ENCODE results near the gene DCUN1D4.

Gene DCUN1D4

DNA sequence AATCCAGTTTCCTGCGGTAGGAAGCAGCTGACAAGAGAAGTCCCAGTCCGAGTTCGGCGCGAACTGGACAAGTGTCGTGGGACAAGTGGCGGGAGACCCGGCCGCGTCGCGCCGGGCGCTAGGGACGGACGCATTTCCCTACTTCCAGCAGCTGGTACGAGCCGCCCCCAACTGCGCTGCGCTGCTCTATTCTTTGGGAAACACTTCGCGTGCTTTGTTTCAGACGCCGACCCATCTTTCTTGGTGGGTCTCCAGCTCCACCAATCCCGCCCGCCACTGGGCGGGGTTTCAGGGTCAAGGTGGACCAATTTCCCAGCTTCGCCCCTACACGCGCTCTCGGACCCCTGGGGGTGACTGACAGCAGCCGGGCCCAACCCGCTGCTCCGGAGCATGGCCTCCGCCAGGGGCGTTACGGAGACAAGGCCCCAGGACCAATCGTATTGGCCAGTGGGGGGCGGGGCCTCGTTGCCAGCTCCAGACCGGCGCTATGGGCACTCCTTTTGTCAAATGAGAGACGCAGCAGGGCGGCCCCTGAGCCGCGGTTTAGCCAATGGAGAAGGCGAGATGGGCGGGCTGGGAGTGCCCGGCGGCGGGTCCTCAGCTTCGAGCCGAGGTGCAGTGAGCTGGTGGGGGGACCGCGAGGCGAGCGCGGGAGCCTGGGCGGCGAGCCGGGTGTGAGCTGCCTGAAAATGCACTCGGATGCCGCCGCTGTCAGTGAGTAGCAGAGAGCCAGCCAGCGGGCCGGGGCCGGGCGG is at the start of gene DCUN1D4:
DCUN1D4 (plus strand) TSS at position 600 of the 755 bp plus-strand sequence; CDS start at position 690, 90 bp downstream.
- peak; percentile 98 for DNase-seq

- no peak for DNase-seq
Observed at GRCh38 chr4:51820443-51821234, 22.3 kb upstream of the DCUN1D4 start.

GRCh38 chr4:51825341-51825740 is 17.6 kb upstream of the DCUN1D4 start:
- DNase-seq = no peak

DNA sequence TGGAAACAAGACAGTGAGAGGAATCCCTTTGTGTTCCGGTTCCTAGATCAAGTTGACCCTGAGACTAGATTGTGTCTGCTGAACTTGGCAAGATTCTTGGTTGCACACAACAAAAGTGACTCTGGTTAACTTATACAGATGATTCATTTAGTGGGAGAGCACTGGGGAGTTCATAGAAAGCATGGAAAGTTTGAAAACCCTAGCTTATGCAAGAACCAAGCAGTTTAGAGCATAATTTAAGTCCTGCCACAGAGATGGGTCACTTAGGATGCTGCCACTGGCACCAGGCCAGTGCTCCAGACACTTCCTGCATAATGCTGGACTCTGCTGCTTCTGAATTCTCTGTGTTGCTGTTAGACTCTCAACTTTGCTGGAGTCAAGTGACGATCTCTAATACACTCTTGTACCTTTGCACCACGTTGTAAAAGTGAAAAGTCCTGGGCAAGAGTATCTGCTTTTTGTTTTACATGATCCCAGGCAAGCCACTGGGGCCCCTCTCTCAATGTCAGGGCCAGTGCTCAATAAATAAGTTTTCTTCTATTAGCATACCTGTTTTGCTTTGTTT is 12.7 kb upstream of the DCUN1D4 start:
- no peak for DNase-seq

GRCh38 chr4:51831133-51831532 is 11.8 kb upstream of the DCUN1D4 start:
- DNase-seq = peak; percentile 64

DNA sequence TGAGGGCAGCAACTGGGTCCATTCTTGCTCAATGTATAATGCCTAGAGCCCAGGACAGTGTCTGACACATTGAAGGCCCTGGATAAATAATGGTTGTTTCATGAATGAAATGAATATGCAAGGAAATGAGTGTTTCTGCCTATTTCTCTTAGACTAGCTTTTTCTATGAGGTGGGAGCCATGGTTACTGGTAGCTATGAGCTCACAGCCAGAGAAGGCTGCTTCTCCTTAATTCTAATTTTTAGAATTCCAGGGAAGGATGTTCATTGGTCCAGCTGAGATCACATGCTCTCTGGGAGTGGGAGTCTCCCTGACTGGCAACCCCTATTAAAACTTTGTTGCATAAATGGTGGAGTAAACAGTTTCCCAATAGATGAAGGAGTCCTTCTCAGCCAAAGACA is 9.7 kb upstream of the DCUN1D4 start:
- no peak for DNase-seq

GRCh38 chr4:51835079-51835478 is 7.9 kb upstream of the DCUN1D4 start:
- no peak for DNase-seq

- no peak for DNase-seq
Observed at GRCh38 chr4:51835855-51836254, 7.1 kb upstream of the DCUN1D4 start.

GRCh38 chr4:51836549-51836948 is 6.4 kb upstream of the DCUN1D4 start:
- DNase-seq = no peak

- DNase-seq = no peak
Observed at GRCh38 chr4:51840781-51841180, 2.2 kb upstream of the DCUN1D4 start.

- DNase-seq = peak; percentile 9
Observed at GRCh38 chr4:51842167-51842553, 793 bp upstream of the DCUN1D4 start.

DNA sequence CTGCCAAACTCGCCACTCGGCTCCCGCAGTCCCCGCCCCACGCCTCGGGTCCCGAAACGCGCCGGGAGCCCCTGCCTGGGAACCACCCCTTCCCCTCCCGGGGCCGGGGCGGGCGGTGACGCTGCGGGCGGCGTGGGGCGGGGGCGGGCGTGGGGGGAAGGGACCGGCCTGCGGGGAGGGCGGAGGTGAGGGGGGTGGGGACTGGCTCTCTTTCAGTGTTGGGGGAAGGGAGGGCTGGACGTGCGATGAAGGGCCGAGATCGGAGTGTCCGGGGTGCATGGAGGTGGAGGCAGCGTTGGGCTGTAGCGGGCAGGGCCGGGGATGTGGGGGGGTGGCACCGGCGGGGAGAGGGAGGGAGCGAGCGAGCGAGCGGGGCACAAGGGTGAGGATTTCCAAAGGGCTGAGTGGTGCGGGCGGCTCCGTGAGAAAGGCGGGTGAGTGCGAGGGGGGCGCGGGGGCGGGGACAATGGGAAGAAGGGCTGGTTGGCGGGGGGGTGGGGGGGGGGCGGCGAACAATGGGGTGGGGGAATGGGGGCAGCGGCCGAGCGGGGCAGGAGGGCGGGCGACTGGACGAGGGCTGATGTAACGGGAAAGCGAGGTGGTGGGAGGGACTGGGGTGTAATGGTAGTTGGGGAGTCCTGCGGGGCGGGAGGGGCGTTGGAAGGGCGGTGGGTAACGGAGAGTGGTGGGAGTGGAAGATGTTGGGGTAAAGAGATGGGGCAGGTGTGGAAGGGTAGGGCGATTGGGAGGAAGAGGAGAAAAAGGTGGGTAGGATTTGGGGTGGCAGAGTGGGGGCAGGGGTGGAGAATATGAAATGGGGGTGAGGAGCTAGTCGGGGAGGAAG is 578 bp downstream of the DCUN1D4 start:
- DNase-seq = peak; percentile 46

DNA sequence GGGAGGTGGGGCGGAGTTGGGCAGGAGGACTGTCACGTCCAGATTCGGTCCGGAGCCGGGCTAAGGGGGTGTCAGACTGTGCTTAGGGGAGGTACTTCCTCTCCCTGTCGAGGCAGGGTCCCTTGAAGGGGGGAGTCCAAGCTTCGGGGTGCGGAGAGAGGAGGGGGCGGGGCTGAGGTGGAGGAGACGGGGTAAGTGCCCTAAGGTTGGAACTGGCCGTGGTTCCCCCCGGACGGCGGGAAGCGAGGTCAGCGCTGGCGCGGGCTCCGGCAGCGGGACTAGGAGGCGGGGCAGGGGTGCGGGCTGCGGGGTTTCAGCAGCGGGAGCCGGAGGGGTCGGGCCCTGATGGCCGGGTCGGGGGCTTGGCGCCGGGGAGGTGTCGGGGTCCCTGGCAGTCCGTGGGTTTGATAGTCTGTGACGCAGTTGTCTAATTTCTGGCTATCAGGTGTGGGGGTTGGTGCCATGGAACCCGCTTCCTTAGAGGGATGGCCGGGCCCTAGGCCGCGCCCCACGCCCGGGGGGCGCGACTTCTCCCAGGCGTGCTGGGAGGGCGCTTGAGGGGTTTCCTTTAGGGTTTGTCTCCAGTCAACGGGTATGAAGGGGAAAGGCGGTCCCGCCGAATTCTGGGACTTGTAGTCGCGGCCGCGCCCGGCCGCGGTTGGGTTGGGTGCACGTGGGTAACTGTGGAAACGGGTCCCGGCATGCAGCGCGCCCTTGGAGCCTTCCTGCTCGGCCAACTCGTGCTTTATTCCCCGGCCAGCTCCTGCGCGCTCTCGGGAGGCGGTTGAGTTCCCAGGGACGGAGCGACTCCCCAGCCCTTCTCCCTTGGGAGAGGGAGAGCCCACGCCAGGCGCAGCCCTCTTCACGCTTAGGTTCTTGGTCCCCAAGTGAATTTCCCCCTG is 1.5 kb downstream of the DCUN1D4 start:
- DNase-seq = peak; percentile 73

DNA sequence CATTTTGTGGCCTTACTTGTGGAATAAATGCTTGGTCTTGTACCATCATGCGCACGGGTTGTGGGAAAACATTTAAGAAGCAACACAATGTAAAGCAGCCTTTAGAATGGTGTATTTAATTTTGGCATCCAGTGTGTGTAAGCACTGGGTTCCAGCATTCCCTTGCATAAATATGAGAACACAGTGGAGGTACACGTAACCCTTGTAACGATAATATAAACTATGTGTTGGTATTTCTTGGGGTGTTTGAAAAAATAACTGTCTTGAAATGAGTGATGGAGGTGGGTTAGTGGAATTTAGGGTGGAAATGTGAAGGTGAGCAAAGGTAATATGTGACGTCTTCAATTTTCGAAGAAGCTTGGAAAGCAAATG is 2.1 kb downstream of the DCUN1D4 start:
- DNase-seq = no peak

DNA sequence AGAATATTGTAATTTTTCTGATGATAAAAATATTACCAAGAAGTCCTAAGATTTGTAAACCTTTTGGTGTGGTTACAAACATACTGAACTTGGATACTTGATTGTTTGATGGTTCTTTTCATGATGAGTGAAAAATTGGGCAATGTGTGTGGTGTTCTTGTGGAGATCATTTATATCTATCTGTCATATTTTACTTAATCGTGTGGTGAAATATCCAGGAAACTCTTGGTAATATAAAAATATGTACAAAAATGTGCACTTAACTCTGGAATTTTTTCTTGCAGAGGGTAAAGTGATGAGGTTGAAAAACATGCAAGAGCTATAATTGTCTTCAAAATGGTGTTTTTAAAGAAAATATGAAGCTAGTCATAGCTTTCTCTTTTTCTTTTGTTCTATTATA is 2.8 kb downstream of the DCUN1D4 start:
- DNase-seq = no peak

DNA sequence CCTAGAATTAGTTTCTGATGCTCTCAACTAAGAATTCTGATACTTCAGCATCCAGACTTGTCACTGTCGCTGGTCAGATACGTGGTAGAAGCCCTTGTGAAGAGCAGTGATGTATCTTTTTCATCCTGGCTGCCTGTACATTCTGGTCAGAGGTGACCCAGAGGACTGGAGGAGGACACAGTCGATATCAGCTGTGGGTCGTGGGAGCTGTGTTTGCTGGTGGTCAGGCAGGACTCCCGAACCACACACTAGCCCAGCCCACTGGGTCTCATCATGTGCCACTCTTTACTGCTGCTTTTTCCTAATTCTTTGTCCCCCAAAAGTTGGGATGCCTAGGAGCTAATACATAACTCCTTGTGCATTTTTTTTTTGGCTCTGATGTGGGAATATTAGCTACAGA is 6.5 kb downstream of the DCUN1D4 start:
- DNase-seq = no peak

GRCh38 chr4:51850294-51850693 is 7.3 kb downstream of the DCUN1D4 start:
- no peak for DNase-seq

DNA sequence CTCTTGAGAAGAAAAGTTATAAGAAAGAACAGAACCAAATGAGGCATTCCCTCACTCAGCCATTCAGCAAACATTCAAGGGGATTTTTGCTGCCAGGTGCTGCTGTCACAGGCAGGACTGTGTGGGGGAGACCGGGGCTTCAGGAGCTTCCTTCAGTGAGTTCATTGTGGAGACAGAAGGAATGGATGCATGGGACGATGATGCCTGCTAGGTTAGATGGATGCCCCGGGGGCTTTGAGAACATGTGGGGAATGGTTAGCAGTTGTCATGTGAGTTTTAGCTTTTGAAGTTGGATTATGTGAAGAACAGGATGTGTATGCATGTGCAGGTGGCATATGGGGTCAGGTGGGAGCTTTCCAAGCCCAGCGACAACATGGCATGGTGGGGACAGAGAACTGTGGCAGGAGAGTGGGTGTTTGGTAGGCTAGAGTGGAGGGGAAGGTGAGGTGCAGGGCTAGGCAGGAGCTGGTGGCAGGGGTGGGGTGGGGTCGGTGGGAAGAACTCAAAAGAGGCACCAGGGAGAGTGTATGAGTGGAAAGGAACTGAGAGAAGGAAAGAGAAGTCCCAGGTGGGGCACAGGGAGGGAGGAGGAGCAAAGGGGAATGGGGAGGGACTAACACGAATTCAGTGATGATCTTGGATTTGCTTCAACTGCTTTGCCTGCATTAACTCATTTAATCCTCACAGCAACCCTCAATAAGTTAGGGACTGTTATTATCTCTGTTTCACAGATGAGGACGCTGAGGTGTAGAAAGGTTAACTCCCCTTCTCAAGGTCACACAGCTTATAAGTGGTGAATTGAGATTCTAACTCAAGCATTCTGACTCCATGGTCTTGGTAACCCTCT is 8.4 kb downstream of the DCUN1D4 start:
- DNase-seq = no peak

DNA sequence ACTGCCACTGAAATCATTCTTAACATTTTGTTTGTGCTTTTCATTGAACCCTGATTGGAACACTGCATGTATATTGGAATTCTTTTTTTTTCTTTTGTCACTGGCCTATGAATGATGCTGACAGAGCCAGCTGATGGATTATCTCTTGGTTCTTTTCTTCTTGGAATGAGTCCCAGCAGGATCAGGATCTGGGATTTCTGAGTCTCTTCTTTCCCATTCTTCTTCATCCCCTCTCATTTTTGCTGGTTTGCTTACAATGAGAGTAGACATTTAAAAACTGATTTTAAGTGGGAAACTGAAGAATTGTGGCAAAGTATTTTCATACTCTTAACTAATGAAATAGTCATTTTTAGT is 9.0 kb downstream of the DCUN1D4 start:
- DNase-seq = no peak

- no peak for DNase-seq
Observed at GRCh38 chr4:51853027-51853682, 10.2 kb downstream of the DCUN1D4 start.

DNA sequence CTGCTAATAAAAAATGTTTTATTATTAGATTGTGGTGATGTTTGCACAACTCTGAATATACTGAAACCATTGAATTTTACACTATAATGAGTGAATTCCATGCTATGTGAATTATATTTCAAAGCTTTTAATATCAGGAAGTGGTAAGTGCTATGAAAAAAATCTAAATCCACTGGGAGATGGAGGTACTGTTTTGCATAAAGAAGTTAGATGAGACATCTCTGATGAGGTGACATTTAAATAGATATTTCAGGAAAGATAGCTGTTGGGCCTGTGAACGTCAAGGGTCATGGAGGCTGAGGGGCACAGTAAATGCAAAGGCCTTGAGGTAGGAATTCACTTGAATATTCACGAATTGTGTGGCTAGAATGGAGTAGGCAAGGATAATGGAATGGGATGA is 12.3 kb downstream of the DCUN1D4 start:
- no peak for DNase-seq

All from activated gamma-delta T cell treated with Interleukin-2 at 50 U/mL for 16 hours (primary cell).